K562 (cell line): Measurements from ENCODE around the gene PRAMEF1. TPM values are rescaled to one million over a fixed set of nuclear protein-coding genes. Genes with fewer than 3 reads are reported as not detected.

Experiments used
- BACH1 ChIP-seq: fragments of 200-800 bp; sonication (Bioruptor generic); IDR thresholded peaks from 2 replicates; pipeline ENCODE4 v1.6.1; 2016; ENCODE audit warnings: missing genetic modification characterization, missing compliant biosample characterization
- COPS2 ChIP-seq: fragments of 450-650 bp; conservative IDR thresholded peaks from 2 replicates; pipeline ENCODE4 v1.6.1; 2016; ENCODE audit warnings: mild to moderate bottlenecking, moderate library complexity
- CTBP1 ChIP-seq: fragments of 450-650 bp; IDR thresholded peaks from 2 replicates; pipeline ENCODE4 v1.6.1; 2016; ENCODE audit warnings: borderline replicate concordance
- EP400 ChIP-seq: fragments of 450-650 bp; IDR thresholded peaks from 2 replicates; pipeline ENCODE4 v1.6.1; 2017; ENCODE audit warnings: antibody characterized with exemption, mild to moderate bottlenecking, moderate library complexity
- ETV6 ChIP-seq, 3 experiments: fragments of 150-350 bp in 1 of 3; sonication (generic) in 1 of 3; formaldehyde crosslinking in 1 of 3; IDR thresholded peaks; 2 replicates each; pipeline versions ENCODE4 v1.6.1 to v1.8.0; 2014 to 2022; ENCODE audit warnings: borderline replicate concordance in 2 of 3, low read depth in 2 of 3, antibody characterized with exemption in 1 of 3, low read length in 1 of 3, mild to moderate bottlenecking in 1 of 3, missing genetic modification reagents in 1 of 3
- FUS ChIP-seq: fragments of 200-400 bp; formaldehyde crosslinking; optimal IDR thresholded peaks from 2 replicates; pipeline ENCODE3; 2017; ENCODE audit warnings: low read depth, low read length
- GTF2B ChIP-seq: IDR thresholded peaks from 2 replicates; pipeline ENCODE4 v1.6.1; 2011; ENCODE audit not compliant: insufficient read length; ENCODE audit errors: extremely low read depth
- HCFC1 ChIP-seq: IDR thresholded peaks from 2 replicates; pipeline ENCODE4 v1.6.1; 2012; ENCODE audit warnings: low read depth, low read length, improper control_type of control experiment
- HNRNPK ChIP-seq: fragments of 200-400 bp; formaldehyde crosslinking; IDR thresholded peaks from one replicate; pipeline ENCODE4 v1.6.1; 2018; ENCODE audit warnings: mild to moderate bottlenecking, low read depth, low read length; ENCODE audit not compliant: poor library complexity, severe bottlenecking
- KLF6 ChIP-seq: fragments of 250-450 bp; sonication (Bioruptor Pico); IDR thresholded peaks from 2 replicates; pipeline ENCODE4 v1.4.0; 2020; ENCODE audit warnings: mild to moderate bottlenecking, moderate library complexity, borderline replicate concordance
- NFIX ChIP-seq: fragments of 250-450 bp; sonication (Bioruptor Pico); IDR thresholded peaks from 2 replicates; pipeline ENCODE4 v1.4.0; 2020; ENCODE audit warnings: low read depth, mild to moderate bottlenecking, moderate library complexity
- PBX2 ChIP-seq, 2 experiments: IDR thresholded peaks in 1 of 2; conservative IDR thresholded peaks in 1 of 2; 2 replicates each; pipeline ENCODE4 v1.6.1; 2016; ENCODE audit warnings: low read depth in 2 of 2, mild to moderate bottlenecking in 1 of 2, missing compliant biosample characterization in 1 of 2, missing genetic modification characterization in 1 of 2, moderate library complexity in 1 of 2
- SIRT6 ChIP-seq: IDR thresholded peaks from one replicate; pipeline ENCODE4 v1.6.1; 2012; ENCODE audit warnings: low read depth, mild to moderate bottlenecking, control low read depth, inconsistent platforms, low read length, moderate library complexity
- SREBF1 ChIP-seq: fragments of 150-350 bp; IDR thresholded peaks from 2 replicates; pipeline ENCODE4 v1.6.1; 2014; ENCODE audit warnings: antibody characterized with exemption, low read depth, low read length, borderline replicate concordance
- TAF9B ChIP-seq: fragments of 450-650 bp; IDR thresholded peaks from 2 replicates; pipeline ENCODE4 v1.6.1; 2018; ENCODE audit warnings: mild to moderate bottlenecking; ENCODE audit not compliant: partially characterized antibody
- ZBED1 ChIP-seq: IDR thresholded peaks from 2 replicates; pipeline ENCODE4 v1.6.1; 2014
- ZNF146 ChIP-seq: IDR thresholded peaks from one replicate; pipeline ENCODE4 v1.6.1; 2018; ENCODE audit warnings: missing compliant biosample characterization; ENCODE audit not compliant: unreplicated experiment
- ZNF165 ChIP-seq: fragments of 250-450 bp; sonication (Bioruptor Pico); IDR thresholded peaks from 2 replicates; pipeline ENCODE4 v1.4.0; 2020; ENCODE audit warnings: borderline replicate concordance
- ZNF695 ChIP-seq: fragments of 450-650 bp; formaldehyde crosslinking; IDR thresholded peaks from 2 replicates; pipeline ENCODE4 v1.4.0; 2020; ENCODE audit warnings: mild to moderate bottlenecking, moderate library complexity
- ZNF79 ChIP-seq: fragments of 250-450 bp; sonication (Bioruptor Pico); IDR thresholded peaks from 2 replicates; pipeline ENCODE4 v1.4.0; 2020; ENCODE audit warnings: low read depth, mild to moderate bottlenecking, moderate library complexity
- polyA plus RNA-seq, 8 experiments: library from polyadenylated mRNA; depleted of rRNA in 4 of 8; stranded (reverse) in 5 of 8; unstranded in 3 of 8; fragments of >200 nt; fragmentation: Nextera tagmentation in 2 of 8; fragmentation: Illumina TruSeq in 1 of 8; extraction: Ambion mirVana in 2 of 8; extraction: Trizol in 1 of 8; gene quantifications; 2 replicates each; pipeline versions ENCODE4 v1.2.1 to v1.2.3, GENCODE V29; 2011 to 2014; ENCODE audit warnings: inconsistent platforms in 1 of 8, missing spikeins in 1 of 8
- total RNA-seq, 7 experiments: library from RNA; depleted of rRNA in 6 of 7; stranded (reverse); fragments of >200 nt in 6 of 7; fragmentation: Illumina TruSeq in 2 of 7; extraction: Trizol in 2 of 7; gene quantifications; 2 replicates each; pipeline versions ENCODE4 v1.2.1 to v1.2.3, GENCODE V29; 2011 to 2021; ENCODE audit warnings: low replicate concordance in 1 of 7
- TF ChIP-seq, protein P1 (sequence below): fragments of 250-450 bp; sonication (Bioruptor Pico); IDR thresholded peaks from 2 replicates; pipeline ENCODE4 v1.5.0; 2021

PRAMEF1 gene
- total and polyA plus RNA-seq, 9 of the 15 experiments (the other 6 are each of a cell fraction or from before 2014, with no cell fraction given), result not detected

DNA sequence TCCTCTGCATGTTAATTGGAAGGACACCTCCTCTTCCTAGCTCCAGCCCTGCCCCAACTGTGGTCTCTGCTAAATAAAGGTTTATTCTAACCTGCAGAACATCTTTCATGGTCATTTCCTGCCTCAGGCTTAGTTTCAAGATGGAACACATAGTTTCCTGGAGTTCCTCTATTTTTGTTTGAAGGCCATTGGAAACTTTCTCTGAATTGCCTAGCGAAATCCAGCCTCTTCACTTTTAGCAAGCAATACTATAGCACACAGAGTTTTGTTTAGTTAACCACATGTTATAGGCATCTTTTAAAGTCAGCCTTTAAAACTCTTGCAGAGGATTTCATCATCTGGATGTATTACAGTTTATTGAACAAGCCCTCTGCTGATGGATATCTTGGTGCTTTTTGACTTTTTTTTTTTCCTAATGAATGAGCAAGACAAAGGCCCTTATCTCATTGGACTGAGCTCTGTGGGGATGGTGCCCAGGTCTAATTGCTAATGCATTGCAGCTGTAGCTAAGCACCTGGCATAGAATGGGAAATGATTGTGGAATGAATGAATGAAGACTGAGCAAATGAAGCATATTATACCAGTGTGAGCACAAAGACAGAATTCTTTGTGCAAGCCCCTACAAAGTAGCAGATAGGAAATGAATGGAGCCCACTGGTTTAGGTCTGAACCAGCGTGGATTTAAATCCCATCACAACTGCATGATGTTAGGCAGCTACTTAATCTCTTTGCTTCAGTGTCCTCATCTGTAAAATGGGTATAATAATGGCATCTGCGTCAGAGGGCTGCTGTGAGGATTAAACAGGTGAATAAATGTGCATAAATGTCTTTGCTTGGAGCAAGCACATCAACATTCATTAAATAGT, 45.8 kb upstream of the PRAMEF1 start (continued):
- TF ChIP-seq PBX2 (CRISPR knock-in tag; IDR thresholded peaks at IDR 0.05; ENCODE audit: low read depth), result no peak
- TF ChIP-seq PBX2 (tag; conservative IDR thresholded peaks at IDR 0.05; ENCODE audit: low read depth), result no peak
- no peak for TF ChIP-seq SIRT6
- TF ChIP-seq HCFC1, result no peak
- no peak for TF ChIP-seq ZNF165 (CRISPR knock-in tag)
- TF ChIP-seq ZNF146 (CRISPR knock-in tag), result no peak
- no peak for TF ChIP-seq TAF9B
- no peak for TF ChIP-seq HNRNPK
- peak; percentile 51; the same call in 1 of the 2 replicates for TF ChIP-seq CTBP1
- no peak for TF ChIP-seq ETV6 (IDR thresholded peaks at IDR 0.05; ENCODE audit: borderline replicate concordance in 1 of 2, low read depth in 2 of 2, low read length in 1 of 2)
- TF ChIP-seq ETV6 (CRISPR knock-in tag; IDR thresholded peaks at IDR 0.05; ENCODE audit: borderline replicate concordance), result no peak
- TF ChIP-seq ZNF79 (CRISPR knock-in tag), result no peak
- peak; percentile 33 for TF ChIP-seq BACH1
- TF ChIP-seq ZBED1, result no peak
- TF ChIP-seq GTF2B, result no peak
- TF ChIP-seq KLF6 (CRISPR knock-in tag), result peak; percentile 55; the same call in 1 of the 2 replicates
- TF ChIP-seq, protein P1, sequence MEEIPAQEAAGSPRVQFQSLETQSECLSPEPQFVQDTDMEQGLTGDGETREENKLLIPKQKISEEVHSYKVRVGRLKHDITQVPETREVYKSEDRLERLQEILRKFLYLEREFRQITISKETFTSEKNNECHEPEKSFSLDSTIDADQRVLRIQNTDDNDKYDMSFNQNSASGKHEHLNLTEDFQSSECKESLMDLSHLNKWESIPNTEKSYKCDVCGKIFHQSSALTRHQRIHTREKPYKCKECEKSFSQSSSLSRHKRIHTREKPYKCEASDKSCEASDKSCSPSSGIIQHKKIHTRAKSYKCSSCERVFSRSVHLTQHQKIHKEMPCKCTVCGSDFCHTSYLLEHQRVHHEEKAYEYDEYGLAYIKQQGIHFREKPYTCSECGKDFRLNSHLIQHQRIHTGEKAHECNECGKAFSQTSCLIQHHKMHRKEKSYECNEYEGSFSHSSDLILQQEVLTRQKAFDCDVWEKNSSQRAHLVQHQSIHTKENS, result no peak
- TF ChIP-seq ZNF695 (CRISPR knock-in tag), result no peak
- no peak for TF ChIP-seq SREBF1
- TF ChIP-seq COPS2, result no peak
- peak; percentile 46; the same call in 1 of the 2 replicates for TF ChIP-seq EP400
- TF ChIP-seq NFIX (CRISPR knock-in tag), result no peak
- TF ChIP-seq FUS, result no peak
